Measurements from ENCODE around the gene ATP4B.

ATP4B gene

DNA sequence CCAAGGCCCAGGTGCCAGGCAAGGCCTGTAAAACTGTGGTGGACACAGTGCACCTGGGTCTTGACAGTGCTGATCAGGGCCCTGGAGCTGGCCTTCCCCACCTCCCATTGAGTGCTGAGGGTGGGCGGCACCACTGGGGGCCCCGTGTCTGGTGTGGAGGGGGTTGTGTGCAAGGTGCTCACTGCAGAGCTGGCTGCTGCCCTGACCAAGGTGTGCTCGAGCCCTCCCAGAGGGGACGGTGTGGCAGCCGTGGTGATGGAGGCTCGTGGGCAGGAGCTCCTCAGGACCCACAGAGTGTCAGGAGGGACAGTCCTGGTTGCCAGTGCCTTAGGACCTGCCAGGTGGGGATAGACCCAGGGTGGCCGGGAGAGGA lies 23.0 kb downstream of the ATP4B start:
- TF ChIP-seq, protein P1, sequence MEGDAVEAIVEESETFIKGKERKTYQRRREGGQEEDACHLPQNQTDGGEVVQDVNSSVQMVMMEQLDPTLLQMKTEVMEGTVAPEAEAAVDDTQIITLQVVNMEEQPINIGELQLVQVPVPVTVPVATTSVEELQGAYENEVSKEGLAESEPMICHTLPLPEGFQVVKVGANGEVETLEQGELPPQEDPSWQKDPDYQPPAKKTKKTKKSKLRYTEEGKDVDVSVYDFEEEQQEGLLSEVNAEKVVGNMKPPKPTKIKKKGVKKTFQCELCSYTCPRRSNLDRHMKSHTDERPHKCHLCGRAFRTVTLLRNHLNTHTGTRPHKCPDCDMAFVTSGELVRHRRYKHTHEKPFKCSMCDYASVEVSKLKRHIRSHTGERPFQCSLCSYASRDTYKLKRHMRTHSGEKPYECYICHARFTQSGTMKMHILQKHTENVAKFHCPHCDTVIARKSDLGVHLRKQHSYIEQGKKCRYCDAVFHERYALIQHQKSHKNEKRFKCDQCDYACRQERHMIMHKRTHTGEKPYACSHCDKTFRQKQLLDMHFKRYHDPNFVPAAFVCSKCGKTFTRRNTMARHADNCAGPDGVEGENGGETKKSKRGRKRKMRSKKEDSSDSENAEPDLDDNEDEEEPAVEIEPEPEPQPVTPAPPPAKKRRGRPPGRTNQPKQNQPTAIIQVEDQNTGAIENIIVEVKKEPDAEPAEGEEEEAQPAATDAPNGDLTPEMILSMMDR (IDR thresholded peaks at IDR 0.05), result no peak
- no peak overlapping the region for H3K27ac ChIP-seq
- DNase-seq (ENCODE audit: low spot score), result no peak
- H3K4me3 ChIP-seq, result no peak overlapping the region

DNA sequence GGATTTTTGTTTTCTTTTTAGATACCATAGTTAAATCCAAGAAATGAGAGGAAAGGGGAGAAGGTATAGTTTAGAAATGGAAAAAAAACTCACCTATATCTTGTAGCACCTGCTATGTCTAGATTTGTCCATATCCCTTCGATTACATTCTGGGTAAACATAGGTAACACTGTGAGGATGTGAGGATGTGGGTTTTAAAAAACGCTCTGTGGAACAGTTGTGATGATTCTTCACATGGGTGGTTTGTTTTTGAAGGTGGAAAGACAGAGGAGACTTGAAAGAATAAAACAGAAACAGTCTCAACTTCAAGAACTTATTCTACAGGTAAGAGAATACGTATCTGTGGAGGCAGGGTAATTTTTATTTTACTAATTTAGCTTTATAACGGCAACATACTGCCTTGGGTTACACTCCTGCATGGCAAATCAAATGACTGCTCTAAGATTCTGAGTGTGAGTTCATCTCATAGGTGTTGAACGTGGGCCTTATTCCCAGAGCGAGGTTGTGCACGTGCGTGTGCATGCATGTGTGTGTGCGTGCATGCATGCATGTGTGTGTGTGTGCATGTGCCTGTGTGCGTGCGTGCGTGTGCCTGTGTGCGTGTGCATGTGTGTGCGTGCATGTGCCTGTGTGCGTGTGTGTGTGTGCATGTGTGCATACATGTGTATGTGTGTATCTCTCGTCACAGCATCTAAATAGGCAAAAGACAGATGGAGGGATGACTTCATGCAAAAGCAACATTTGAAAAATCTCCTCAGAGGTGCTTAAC lies 23.5 kb downstream of the ATP4B start:
- Histone ChIP-seq H3K27ac (no peak overlapping the region), H3K4me3 (no peak overlapping the region)
- DNase-seq (ENCODE audit: low spot score), result no peak
- TF ChIP-seq, protein P1 (IDR thresholded peaks at IDR 0.05), result no peak

DNA sequence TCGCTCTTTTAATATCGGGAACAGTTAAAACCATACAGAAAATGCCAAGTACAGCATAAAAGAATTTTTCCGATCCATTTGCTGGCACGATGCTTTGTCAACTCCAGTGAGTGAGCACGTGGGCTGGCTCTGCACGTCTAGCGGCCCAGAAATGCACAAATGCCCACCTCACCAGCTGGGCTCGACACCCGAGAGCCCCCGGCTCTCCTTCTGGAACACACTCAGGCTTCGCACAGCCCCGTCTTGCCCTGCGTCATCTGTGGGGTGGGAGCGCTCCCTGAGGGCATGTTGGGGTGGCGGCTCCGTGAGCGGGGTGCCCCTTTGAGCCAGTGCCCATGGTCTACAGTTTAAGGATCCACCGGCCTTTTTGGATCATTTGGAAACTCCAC lies 24.5 kb downstream of the ATP4B start:
- TF ChIP-seq, protein P1 (IDR thresholded peaks at IDR 0.05), result no peak
- DNase-seq (ENCODE audit: low spot score), result no peak
- Histone ChIP-seq H3K27ac (no peak overlapping the region), H3K4me3 (no peak overlapping the region)

DNA sequence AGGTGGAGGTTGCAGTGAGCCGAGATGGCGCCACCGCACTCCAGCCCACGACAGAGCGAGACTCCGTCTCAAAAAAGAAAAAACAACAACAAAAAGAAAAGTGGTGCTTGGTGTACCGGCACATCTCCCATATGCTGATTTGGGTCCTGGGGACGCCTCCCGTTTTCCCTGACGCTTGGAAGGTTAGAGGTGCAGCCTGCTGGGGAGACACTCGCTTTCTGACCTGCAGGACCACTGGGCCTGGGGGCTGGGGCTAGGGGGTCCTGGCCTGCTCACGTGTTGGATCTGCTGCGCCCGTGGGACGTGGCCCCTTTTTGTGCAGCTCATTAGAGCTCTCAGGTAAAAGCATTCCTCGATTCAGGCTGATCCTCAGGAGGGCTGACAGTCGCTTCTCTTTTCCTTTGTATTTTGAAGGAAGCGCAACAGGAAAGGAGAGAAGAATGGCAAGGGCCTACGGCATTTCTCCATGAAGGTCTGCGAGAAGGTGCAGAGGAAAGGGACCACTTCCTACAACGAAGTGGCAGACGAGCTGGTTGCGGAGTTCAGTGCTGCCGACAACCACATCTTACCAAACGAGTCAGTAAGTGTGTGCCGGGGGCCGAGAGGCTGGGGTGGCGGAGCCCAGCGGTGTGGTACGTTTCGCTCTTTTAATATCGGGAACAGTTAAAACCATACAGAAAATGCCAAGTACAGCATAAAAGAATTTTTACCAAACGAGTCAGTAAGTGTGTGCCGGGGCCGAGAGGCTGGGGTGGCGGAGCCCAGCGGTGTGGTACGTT lies 25.1 kb downstream of the ATP4B start:
- Histone ChIP-seq H3K27ac (no peak overlapping the region), H3K4me3 (no peak overlapping the region)
- TF ChIP-seq, protein P1 (IDR thresholded peaks at IDR 0.05), result no peak
- DNase-seq (ENCODE audit: low spot score), result no peak

DNA sequence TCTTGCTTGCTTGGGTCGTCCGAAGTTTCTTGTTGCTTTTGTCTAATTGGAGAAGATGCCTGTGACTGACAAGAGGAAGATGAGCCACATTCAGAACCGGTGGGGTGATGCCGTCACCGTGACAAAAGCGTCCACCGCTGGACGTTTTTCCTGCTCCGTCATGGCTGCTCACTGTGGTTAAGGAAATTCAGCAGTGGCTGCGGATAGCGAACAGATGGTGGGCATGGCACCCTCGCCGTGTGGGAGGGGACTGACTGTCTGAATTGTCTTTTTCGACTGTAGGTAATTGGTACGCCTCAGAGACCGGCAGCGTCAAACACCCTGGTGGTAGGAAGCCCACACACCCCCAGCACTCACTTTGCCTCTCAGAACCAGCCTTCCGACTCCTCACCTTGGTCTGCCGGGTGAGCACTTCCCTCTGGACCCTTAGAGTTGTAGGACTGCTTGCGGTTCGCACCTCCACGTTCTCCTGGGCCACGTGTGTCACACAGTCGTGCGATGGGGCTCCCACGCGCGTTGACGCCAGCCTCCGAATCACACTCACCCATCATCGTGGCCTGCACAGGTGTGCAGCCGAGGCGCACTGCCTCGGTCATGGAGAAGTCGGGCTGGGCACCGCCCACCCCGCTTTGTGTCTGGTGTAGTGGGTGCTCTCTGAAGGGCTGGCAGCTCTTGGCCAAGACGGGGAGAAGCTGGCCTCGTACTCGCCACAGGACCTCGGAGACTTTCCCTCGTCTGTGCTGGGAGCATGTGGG lies 26.5 kb downstream of the ATP4B start:
- TF ChIP-seq, protein P1 (IDR thresholded peaks at IDR 0.05), result no peak
- DNase-seq (ENCODE audit: low spot score), result no peak
- no peak overlapping the region for H3K4me3 ChIP-seq
- H3K27ac ChIP-seq, result no peak overlapping the region

DNA sequence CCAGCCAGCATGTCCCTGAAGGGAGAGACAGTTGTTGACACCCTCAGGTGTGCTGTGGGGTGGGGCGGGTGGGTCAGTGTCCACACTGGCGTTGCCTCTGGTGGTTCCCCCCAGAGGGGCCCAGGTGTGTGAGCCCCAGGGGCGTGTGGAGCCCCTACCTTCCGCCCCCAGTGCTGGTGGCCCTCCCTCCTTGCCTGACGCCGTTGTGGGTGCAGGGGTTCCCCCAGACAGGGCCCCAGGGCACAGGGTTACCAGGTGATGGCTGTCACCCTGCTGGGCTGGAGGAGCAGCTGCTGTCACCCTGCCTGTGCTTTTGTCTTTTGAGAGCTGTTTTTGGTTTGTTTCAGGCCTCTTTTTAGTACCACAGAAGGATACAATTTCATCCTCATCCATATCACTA lies 27.2 kb downstream of the ATP4B start:
- H3K27ac ChIP-seq, result no peak overlapping the region
- H3K4me3 ChIP-seq, result no peak overlapping the region
- DNase-seq (ENCODE audit: low spot score), result no peak
- TF ChIP-seq, protein P1 (IDR thresholded peaks at IDR 0.05), result no peak

Measured in coronary artery (tissue), 2 donors.